Aortic smooth muscle cell (primary cell): ENCODE data around the gene ADAM8. TPM values are rescaled to one million over a fixed set of nuclear protein-coding genes. Genes with fewer than 3 reads are reported as not detected.

Experiments
- total RNA-seq: library from RNA; depleted of rRNA; stranded (reverse); fragments of >200 nt; gene quantifications from 2 replicates; pipeline ENCODE4 v1.2.3, GENCODE V29; 2014

The ADAM8 gene
- 0.87 and 1.3 TPM in 2 replicates for total RNA-seq

GRCh38 chr10:133276435-133277201, at the start of gene ADAM8:
TSS of gene ADAM8 (minus strand) at chr10:133276868. CDS start at chr10:133276817, 51 bp downstream.

DNA sequence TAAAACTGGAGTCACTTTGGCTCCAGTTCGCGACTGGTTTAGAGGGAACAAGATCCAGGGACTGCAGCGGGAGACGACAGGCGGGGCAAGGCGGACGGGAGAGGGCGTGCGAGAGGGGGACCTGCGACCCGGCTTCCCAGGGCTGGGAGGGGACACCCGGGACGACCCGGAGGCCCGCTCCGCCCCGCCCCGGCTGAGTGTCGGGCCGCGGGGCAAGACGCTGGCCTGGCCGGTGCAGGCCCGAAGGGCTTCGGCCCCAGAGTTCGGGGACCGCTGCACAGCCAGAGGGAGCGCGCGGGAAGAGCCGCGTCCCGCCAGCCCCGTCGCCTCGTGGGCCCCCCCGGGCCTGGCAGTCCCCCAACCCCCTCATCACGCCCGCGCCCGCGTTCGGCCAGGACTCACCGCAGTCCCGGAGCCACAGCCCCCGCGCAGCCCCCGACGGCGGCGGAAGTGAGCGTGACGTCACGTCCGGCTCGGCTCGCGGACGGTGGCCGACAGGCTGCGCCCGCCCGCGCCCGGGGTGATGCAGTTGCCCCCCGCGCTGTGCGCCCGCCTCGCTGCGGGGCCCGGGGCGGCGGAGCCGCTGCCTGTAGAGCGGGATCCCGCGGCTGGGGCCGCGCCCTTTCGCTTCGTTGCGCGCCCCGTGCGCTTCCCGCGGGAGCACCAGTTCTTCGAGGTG, 31.9 kb upstream of the ADAM8 start, which contains the start of the genes TUBGCP2 and ZNF511:
TSS of gene TUBGCP2 (minus strand) at position 452 of the 679 bp plus-strand sequence. CDS start 5,931 bp downstream, outside the sequence.
TSS of gene ZNF511 (plus strand) at position 494 of the 679 bp plus-strand sequence. CDS start at position 524, 30 bp downstream.

DNA sequence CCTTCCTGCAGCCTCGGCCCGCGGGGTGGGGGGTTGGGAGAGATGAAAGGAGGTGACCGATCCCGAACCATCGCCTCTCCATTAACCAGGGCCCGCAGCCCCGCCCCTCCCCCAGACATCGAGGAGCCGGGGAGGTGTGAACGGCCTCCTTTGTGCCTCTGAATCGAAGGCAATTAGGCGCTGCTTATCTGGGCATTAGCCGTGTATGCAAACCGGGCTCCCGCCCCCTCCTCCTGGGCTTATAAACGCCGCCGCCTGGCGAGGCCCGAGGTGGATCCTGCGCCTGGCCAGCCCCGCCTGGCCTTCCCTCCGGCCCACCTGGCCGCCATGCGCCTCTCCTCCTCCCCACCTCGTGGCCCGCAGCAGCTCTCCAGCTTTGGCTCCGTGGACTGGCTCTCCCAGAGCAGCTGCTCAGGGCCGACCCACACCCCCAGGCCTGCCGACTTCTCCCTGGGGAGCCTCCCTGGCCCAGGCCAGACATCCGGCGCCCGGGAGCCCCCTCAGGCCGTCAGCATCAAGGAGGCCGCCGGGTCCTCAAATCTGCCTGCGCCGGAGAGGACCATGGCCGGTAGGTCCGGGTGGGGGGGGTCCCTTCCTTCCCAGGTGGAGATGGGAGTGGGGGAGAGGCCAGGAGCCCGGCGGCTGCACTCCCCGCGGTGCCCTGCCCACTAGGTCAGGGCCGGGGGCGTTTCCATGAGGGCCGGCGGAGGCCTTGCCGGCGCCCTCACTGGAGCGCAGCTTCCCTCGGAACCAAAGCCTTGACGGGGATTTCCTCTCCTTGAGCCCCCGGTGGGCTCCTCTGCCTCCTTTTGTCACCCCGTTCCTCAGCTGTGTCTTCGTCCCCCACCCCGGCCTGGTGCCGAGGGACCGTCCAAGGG, 38.8 kb downstream of the ADAM8 start, which contains the start of gene VENTX:
TSS of gene VENTX (plus strand) at position 268 of the 878 bp plus-strand sequence. CDS start at position 328, 60 bp downstream.

DNA sequence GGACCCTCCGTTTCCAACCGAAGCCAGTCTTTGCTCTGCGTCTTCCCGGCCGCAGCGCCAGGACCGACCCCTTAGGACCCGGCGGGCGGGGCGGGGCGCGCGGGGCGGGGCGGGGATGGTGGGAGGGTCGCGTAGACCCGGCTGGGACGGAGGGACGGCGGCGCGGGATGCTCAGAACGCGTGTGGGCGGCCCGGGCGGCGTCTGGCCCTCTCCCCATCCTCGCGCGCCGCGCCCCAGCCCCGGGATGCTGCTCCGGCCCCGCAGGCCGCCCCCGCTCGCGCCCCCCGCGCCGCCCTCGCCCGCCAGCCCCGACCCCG, 46.7 kb downstream of the ADAM8 start, which contains the start of gene UTF1:
TSS of gene UTF1 (plus strand) at position 174 of the 318 bp plus-strand sequence. CDS start at position 246, 72 bp downstream.

Other genes with a start within 250 kb of the ADAM8 start
- gene ADGRA1, start 188.9 kb downstream of the ADAM8 start, total RNA-seq, result not detected in 2 replicates
- 0.12 and 0.26 TPM in 2 replicates for gene KNDC1, start 116.6 kb downstream of the ADAM8 start, total RNA-seq
- gene UTF1, start 46.7 kb downstream of the ADAM8 start, total RNA-seq, result not detected in 2 replicates
- not detected in 2 replicates for gene VENTX, start 39.0 kb downstream of the ADAM8 start, total RNA-seq
- 66.4 and 71.7 TPM in 2 replicates for gene TUBGCP2, start 32.0 kb upstream of the ADAM8 start, total RNA-seq
- 18.4 and 21.8 TPM in 2 replicates for gene ZNF511, start 32.0 kb upstream of the ADAM8 start, total RNA-seq
- not detected in 2 replicates for gene CALY, start 60.0 kb upstream of the ADAM8 start, total RNA-seq
- gene PRAP1, start 70.5 kb upstream of the ADAM8 start, total RNA-seq, result not detected in 2 replicates
- gene FUOM, start 81.2 kb upstream of the ADAM8 start, total RNA-seq, result 6.1 and 9.5 TPM in 2 replicates
- 60.6 and 65.6 TPM in 2 replicates for gene ECHS1, start 96.5 kb upstream of the ADAM8 start, total RNA-seq
- gene PAOX, start 102.4 kb upstream of the ADAM8 start, total RNA-seq, result 4.2 and 5.4 TPM in 2 replicates
- 19.3 and 23.1 TPM in 2 replicates for gene MTG1, start 117.3 kb upstream of the ADAM8 start, total RNA-seq
- gene SPRN, start 147.8 kb upstream of the ADAM8 start, total RNA-seq, result 0.12 and 0.13 TPM in 2 replicates
- 3.3 TPM in 2 replicates for gene SCART1, start 177.1 kb upstream of the ADAM8 start, total RNA-seq